IMR-90 (cell line): ENCODE measurements around the gene PERM1. TPM values are rescaled to one million over a fixed set of nuclear protein-coding genes. Genes with fewer than 3 reads are reported as not detected.

Experiments
- ATAC-seq: fragments of 200-7000 bp; cut with Tn5 transposase; 2 replicates; pipeline ENCODE4 v1.9.1; 2020; ENCODE audit warnings: low read depth, mild to moderate bottlenecking, moderate library complexity
- BruUV-seq: library from RNA; stranded (reverse); fragments of 400-500 nt; replicated peaks from 2 replicates; lab custom pipeline; 2021; lab: Mats Ljungman, UMichigan
- CTCF ChIA-PET: fragments of 300-600 bp; formaldehyde crosslinking; extraction: SDS; loops from one replicate; lab custom pipeline; 2021; ENCODE audit warnings: antibody characterized with exemption; lab: Yijun Ruan, JAX
- POLR2A ChIA-PET: fragments of 300-600 bp; sonication (Branson Sonifier 250); formaldehyde crosslinking; loops from one replicate; lab custom pipeline; 2022; ENCODE audit warnings: antibody characterized with exemption; ENCODE audit not compliant: unreplicated experiment; lab: Charles Lee
- DNase-seq: peaks from one replicate; pipeline ENCODE4 v3.0.0; 2013
- H2AFZ ChIP-seq: replicated peaks from 2 replicates; pipeline ENCODE3; 2013; ENCODE audit warnings: low read length, mild to moderate bottlenecking; ENCODE audit not compliant: poor library complexity
- H2AK5ac ChIP-seq: 2 replicates; pipeline ENCODE4 v1.6.1; 2013; ENCODE audit warnings: low read depth, low read length, inconsistent platforms
- H2AK9ac ChIP-seq: replicated peaks from 2 replicates; pipeline ENCODE3; 2013; ENCODE audit warnings: mild to moderate bottlenecking, low read depth, low read length, moderate library complexity; ENCODE audit not compliant: poor library complexity
- H2BK120ac ChIP-seq: 2 replicates; pipeline ENCODE4 v1.6.1; 2013; ENCODE audit warnings: low read depth, low read length, inconsistent platforms
- H2BK15ac ChIP-seq: 3 replicates; pipeline ENCODE4 v1.6.1; 2013; ENCODE audit warnings: low read depth, low read length, inconsistent platforms
- H2BK20ac ChIP-seq: 2 replicates; pipeline ENCODE4 v1.6.1; 2013; ENCODE audit warnings: low read depth, mild to moderate bottlenecking, inconsistent platforms, low read length, moderate library complexity
- H2BK5ac ChIP-seq: 2 replicates; pipeline ENCODE4 v1.6.1; 2013; ENCODE audit warnings: mild to moderate bottlenecking, low read depth, low read length, inconsistent platforms; ENCODE audit not compliant: poor library complexity, severe bottlenecking
- H3K14ac ChIP-seq: replicated peaks from 2 replicates; pipeline ENCODE4 v1.6.1; 2013; ENCODE audit warnings: low read depth, low read length, inconsistent platforms
- H3K18ac ChIP-seq: 2 replicates; pipeline ENCODE4 v1.6.1; 2013; ENCODE audit warnings: low read depth, low read length, control low read depth
- H3K23ac ChIP-seq: 2 replicates; pipeline ENCODE4 v1.6.1; 2013; ENCODE audit warnings: low read depth, low read length, inconsistent platforms
- H3K27ac ChIP-seq: 2 replicates; pipeline ENCODE4 v1.5.1; 2013; ENCODE audit warnings: mild to moderate bottlenecking, control low read depth, low read length; ENCODE audit not compliant: insufficient read depth
- H3K27me3 ChIP-seq: 2 replicates; pipeline ENCODE4 v1.6.1; 2013; ENCODE audit warnings: low read length; ENCODE audit not compliant: control insufficient read depth, insufficient read depth
- H3K36me3 ChIP-seq: 2 replicates; pipeline ENCODE4 v1.6.1; 2013; ENCODE audit warnings: low read length, mixed read lengths; ENCODE audit not compliant: control insufficient read depth, insufficient read depth
- H3K4ac ChIP-seq: 2 replicates; pipeline ENCODE4 v1.6.1; 2013; ENCODE audit warnings: low read depth, low read length, inconsistent platforms
- H3K4me1 ChIP-seq: 2 replicates; pipeline ENCODE4 v1.6.1; 2013; ENCODE audit warnings: low read length, mixed read lengths; ENCODE audit not compliant: control insufficient read depth, insufficient read depth
- H3K4me2 ChIP-seq: 2 replicates; pipeline ENCODE4 v1.6.1; 2013; ENCODE audit warnings: low read depth, mild to moderate bottlenecking, control low read depth, low read length, moderate library complexity
- H3K4me3 ChIP-seq: 2 replicates; pipeline ENCODE4 v1.5.1; 2013; ENCODE audit warnings: low read depth, mild to moderate bottlenecking, control low read depth, low read length, moderate library complexity; ENCODE audit not compliant: insufficient read depth
- H3K56ac ChIP-seq: 2 replicates; pipeline ENCODE4 v1.6.1; 2013; ENCODE audit warnings: low read length, inconsistent platforms; ENCODE audit not compliant: insufficient read depth; ENCODE audit errors: extremely low read depth
- H3K79me1 ChIP-seq, 2 experiments: 2 replicates each; pipeline ENCODE4 v1.6.1; 2013; ENCODE audit warnings: low read length in 2 of 2, inconsistent platforms in 1 of 2, low read depth in 1 of 2
- H3K9ac ChIP-seq: 2 replicates; pipeline ENCODE4 v1.6.1; 2013; ENCODE audit warnings: low read depth, low read length, control low read depth
- H3K9me1 ChIP-seq: 2 replicates; pipeline ENCODE4 v1.6.1; 2013; ENCODE audit warnings: low read length, inconsistent platforms; ENCODE audit not compliant: insufficient read depth
- H3K9me3 ChIP-seq: 2 replicates; pipeline ENCODE4 v1.6.1; 2013; ENCODE audit warnings: low read length; ENCODE audit not compliant: control insufficient read depth, insufficient read depth
- H4K20me1 ChIP-seq: 2 replicates; pipeline ENCODE4 v1.6.1; 2013; ENCODE audit warnings: low read length, inconsistent platforms; ENCODE audit not compliant: insufficient read depth
- H4K5ac ChIP-seq: 2 replicates; pipeline ENCODE4 v1.6.1; 2013; ENCODE audit warnings: mild to moderate bottlenecking, low read depth, low read length, control low read depth
- H4K8ac ChIP-seq, 2 experiments: 2 replicates each; pipeline ENCODE4 v1.6.1; 2013; ENCODE audit warnings: low read depth in 2 of 2, low read length in 2 of 2, control low read depth in 1 of 2, inconsistent platforms in 1 of 2
- H4K91ac ChIP-seq: 2 replicates; pipeline ENCODE4 v1.6.1; 2013; ENCODE audit warnings: low read depth, low read length, inconsistent platforms; ENCODE audit not compliant: insufficient read depth
- BHLHE40 ChIP-seq: fragments of 150-350 bp; IDR thresholded peaks from 2 replicates; pipeline ENCODE4 v1.6.1; 2016; ENCODE audit warnings: mild to moderate bottlenecking, low read depth, low read length
- CEBPB ChIP-seq: IDR thresholded peaks from 2 replicates; pipeline ENCODE4 v1.6.1; 2012; ENCODE audit warnings: low read depth, low read length, improper control_type of control experiment
- CHD1 ChIP-seq: IDR thresholded peaks from 2 replicates; pipeline ENCODE4 v1.6.1; 2012; ENCODE audit warnings: low read depth, low read length, improper control_type of control experiment
- CTCF ChIP-seq: conservative IDR thresholded peaks from 2 replicates; pipeline ENCODE4 v1.5.1; 2012; ENCODE audit warnings: mild to moderate bottlenecking, low read depth, low read length, improper control_type of control experiment
- ELK1 ChIP-seq: fragments of 150-350 bp; IDR thresholded peaks from 2 replicates; pipeline ENCODE4 v1.6.1; 2016; ENCODE audit warnings: low read depth, mild to moderate bottlenecking, low read length, moderate library complexity, borderline replicate concordance
- FOS ChIP-seq: fragments of 150-350 bp; IDR thresholded peaks from 2 replicates; pipeline ENCODE4 v1.6.1; 2016; ENCODE audit warnings: low read depth, low read length
- MAFK ChIP-seq: IDR thresholded peaks from 2 replicates; pipeline ENCODE4 v1.6.1; 2012; ENCODE audit warnings: low read depth, low read length, improper control_type of control experiment
- MAZ ChIP-seq: IDR thresholded peaks from 2 replicates; pipeline ENCODE4 v1.6.1; 2012; ENCODE audit warnings: low read depth, mild to moderate bottlenecking, low read length, improper control_type of control experiment, moderate library complexity, borderline replicate concordance
- MXI1 ChIP-seq: IDR thresholded peaks from 2 replicates; pipeline ENCODE4 v1.6.1; 2012; ENCODE audit warnings: low read depth, mild to moderate bottlenecking, low read length, moderate library complexity, borderline replicate concordance
- NFE2L2 ChIP-seq: fragments of 150-350 bp; IDR thresholded peaks from 2 replicates; pipeline ENCODE4 v1.6.1; 2016; ENCODE audit warnings: low read depth, mild to moderate bottlenecking, low read length
- POLR2A ChIP-seq: IDR thresholded peaks from 2 replicates; pipeline ENCODE4 v1.6.1; 2012; ENCODE audit warnings: mild to moderate bottlenecking, low read depth, low read length
- RAD21 ChIP-seq: IDR thresholded peaks from 2 replicates; pipeline ENCODE4 v1.6.1; 2012; ENCODE audit warnings: low read length, improper control_type of control experiment
- RCOR1 ChIP-seq: IDR thresholded peaks from 2 replicates; pipeline ENCODE4 v1.6.1; 2012; ENCODE audit warnings: mild to moderate bottlenecking, low read length, improper control_type of control experiment; ENCODE audit not compliant: insufficient replicate concordance
- RFX5 ChIP-seq: IDR thresholded peaks from 2 replicates; pipeline ENCODE4 v1.8.0; 2012; ENCODE audit warnings: low read depth, mild to moderate bottlenecking, low read length, moderate library complexity
- SMC3 ChIP-seq: fragments of 150-350 bp; IDR thresholded peaks from 2 replicates; pipeline ENCODE4 v1.6.1; 2016; ENCODE audit warnings: low read depth, mild to moderate bottlenecking, antibody characterized with exemption, low read length, moderate library complexity
- whole genome bisulfite sequencing, 2 experiments: methylation state at CpG; one replicate each; pipeline versions ENCODE4 v1.1.5 to v1.1.7; 2013; ENCODE audit warnings: missing lambda C conversion rate in 2 of 2; ENCODE audit not compliant: insufficient read length in 1 of 2; ENCODE audit errors: extremely low coverage in 2 of 2; 5-methylcytosine and 5-hydroxymethylcytosine counted together
- dilution Hi-C: fragments of 300-500 bp; cut with HindIII; formaldehyde crosslinking; loops from one replicate; pipeline ENCODE4 v1.14.3; 2018; ENCODE audit warnings: low sequenced_read_pairs; ENCODE audit not compliant: unreplicated experiment
- in situ Hi-C: fragments of 300-500 bp; cut with MboI; formaldehyde crosslinking; loops from 3 replicates; pipeline ENCODE4 v1.14.3; 2019; ENCODE audit warnings: low sequenced_read_pairs, inconsistent platforms, mixed read lengths
- intact Hi-C: fragments of 100-400 bp; cut with micrococcal nuclease; formaldehyde crosslinking; loops from 2 replicates; pipeline ENCODE4 v1.10.0; 2022
- polyA plus RNA-seq, 3 experiments: library from polyadenylated mRNA; depleted of rRNA; stranded (reverse); fragments of >200 nt; gene quantifications; 2 replicates each; pipeline ENCODE4 v1.2.3, GENCODE V29; 2012; ENCODE audit warnings: low replicate concordance in 1 of 3
- total RNA-seq: library from RNA; depleted of rRNA; stranded (reverse); fragments of >200 nt; gene quantifications from 2 replicates; pipeline ENCODE4 v1.2.3, GENCODE V29; 2012

The PERM1 gene
- total and polyA plus RNA-seq, 2 of the 4 experiments (the other 2 are of a cell fraction) = not detected

GRCh38 chr1:931380-932172 is 50.3 kb downstream of the PERM1 start:
- POLR2A ChIA-PET = interaction anchor here (0.5 kb wide), 1 partner anchor 823 kb away, joined by 8 read pairs; no protein-coding TSS in a partner anchor
- H3K9me1 ChIP-seq = no peaks in the 10 kb centered on the region
- intact Hi-C loops (no loop called here), in situ Hi-C loops (no loop called here), dilution Hi-C loops (no loop called here)
- H4K20me1 ChIP-seq = peaks cover 6% of the 10 kb centered on the region; the same call in 1 of the 2 replicates
- no peak overlapping the region for H2BK15ac ChIP-seq
- no peaks in the 10 kb centered on the region for H3K9me3 ChIP-seq
- H3K27me3 ChIP-seq = no peaks in the 10 kb centered on the region
- H4K91ac ChIP-seq = no peak overlapping the region
- no peak overlapping the region for H3K56ac ChIP-seq
- H2AFZ ChIP-seq = no peak overlapping the region
- no peak overlapping the region for H3K9ac ChIP-seq
- CTCF ChIA-PET = no interaction called here
- H2AK5ac ChIP-seq = no peak overlapping the region
- H3K18ac ChIP-seq = no peak overlapping the region
- no peak overlapping the region for H3K4me2 ChIP-seq
- H4K5ac ChIP-seq = no peak overlapping the region
- H2BK5ac ChIP-seq = no peak overlapping the region
- H3K4me1 ChIP-seq = no peaks in the 10 kb centered on the region
- no peak overlapping the region for H3K4ac ChIP-seq
- H4K8ac ChIP-seq = no peak overlapping the region
- H3K23ac ChIP-seq = no peak overlapping the region
- no peak overlapping the region for H2BK120ac ChIP-seq
- no peak overlapping the region for H3K27ac ChIP-seq
- no peak for DNase-seq
- WGBS, 2 experiments = 82% methylated on average over 8 of the region's 15 CpGs; no CpG with 5 or more reads in 1 of the 2 experiments
- H3K4me3 ChIP-seq = no peak overlapping the region
- H2BK20ac ChIP-seq = no peak overlapping the region
- H2AK9ac ChIP-seq = no peak overlapping the region
- peaks cover 9% of the 10 kb centered on the region for H3K36me3 ChIP-seq
- H3K79me1 ChIP-seq = no peaks in the 10 kb centered on the region; a peak in 1 of 4 replicates
- no peak for ATAC-seq
- BruUV-seq = no TSS peak
- H3K14ac ChIP-seq = no peak overlapping the region
- TF ChIP-seq SMC3 (no peak), MAZ (no peak), CHD1 (no peak), ELK1 (no peak), RAD21 (no peak), RFX5 (no peak), CEBPB (no peak), NFE2L2 (no peak), MXI1 (no peak), BHLHE40 (no peak), MAFK (no peak), POLR2A (no peak), CTCF (no peak), RCOR1 (no peak), FOS (no peak)
